Coronary artery (tissue), 2 donors: ENCODE results near the gene STXBP2.

Experiments
- DNase-seq: peaks from one replicate; pipeline ENCODE4 v3.0.0-alpha.2; 2017; ENCODE audit warnings: low spot score
- H3K27ac ChIP-seq, 2 donors: fragments of 200-600 bp; sonication (generic); one replicate each; pipeline ENCODE4 v1.5.1; 2016 to 2019
- H3K4me3 ChIP-seq: fragments of 200-600 bp; sonication (generic); 2 replicates; pipeline ENCODE4 v1.5.1; 2016; ENCODE audit warnings: mild to moderate bottlenecking, moderate library complexity
- CTCF ChIP-seq: fragments of 200-600 bp; sonication (generic); IDR thresholded peaks from one replicate; pipeline ENCODE4 v1.5.1; 2019; ENCODE audit warnings: antibody characterized with exemption

Gene STXBP2

GRCh38 chr19:7598180-7598579, 38.7 kb upstream of the STXBP2 start:
- no peak for DNase-seq
- Histone ChIP-seq H3K4me3 (no peak overlapping the region), H3K27ac (no peak overlapping the region)
- no peak for TF ChIP-seq CTCF

GRCh38 chr19:7600721-7601120, 36.2 kb upstream of the STXBP2 start:
- Histone ChIP-seq H3K27ac (no peak overlapping the region), H3K4me3 (no peak overlapping the region)
- no peak for DNase-seq
- TF ChIP-seq CTCF: no peak

- TF ChIP-seq CTCF: no peak
- no peak for DNase-seq
- Histone ChIP-seq H3K27ac (no peak overlapping the region), H3K4me3 (no peak overlapping the region)
Observed at GRCh38 chr19:7602240-7602934, 34.5 kb upstream of the STXBP2 start.

- Histone ChIP-seq H3K4me3 (no peak overlapping the region), H3K27ac (no peak overlapping the region)
- no peak for DNase-seq
Observed at GRCh38 chr19:7602935-7603497, 33.9 kb upstream of the STXBP2 start.

GRCh38 chr19:7603919-7604318, 33.0 kb upstream of the STXBP2 start:
- Histone ChIP-seq H3K27ac (no peak overlapping the region), H3K4me3 (no peak overlapping the region)
- no peak for DNase-seq
- no peak for TF ChIP-seq CTCF

More at GRCh38 chr19:7602935-7603497, 33.9 kb upstream of the STXBP2 start:
- TF ChIP-seq CTCF: no peak

GRCh38 chr19:7605490-7606222, 31.3 kb upstream of the STXBP2 start:
- Histone ChIP-seq H3K4me3 (no peak overlapping the region), H3K27ac (no peak overlapping the region)
- no peak for TF ChIP-seq CTCF
- no peak for DNase-seq
